GM12875 (cell line): ENCODE measurements around the gene SPAM1.

ENCODE experiments used
- H3K4me3 ChIP-seq: one replicate; pipeline ENCODE4 v1.5.1; 2011; ENCODE audit warnings: low read depth, low read length, control low read depth
- CTCF ChIP-seq: IDR thresholded peaks from 2 replicates; pipeline ENCODE4 v1.5.1; 2011; ENCODE audit warnings: low read depth, mild to moderate bottlenecking, control low read depth, inconsistent platforms, low read length, moderate library complexity, borderline replicate concordance; ENCODE audit not compliant: insufficient read depth

SPAM1 gene

GRCh38 chr7:123929655-123930054, 4.6 kb downstream of the SPAM1 start:
- TF ChIP-seq CTCF, result no peak
- H3K4me3 ChIP-seq, result no peak overlapping the region

GRCh38 chr7:123935436-123936381, 10.7 kb downstream of the SPAM1 start:
- no peak overlapping the region for H3K4me3 ChIP-seq
- no peak for TF ChIP-seq CTCF

GRCh38 chr7:123936388-123936787, 11.3 kb downstream of the SPAM1 start:
- H3K4me3 ChIP-seq, result no peak overlapping the region
- no peak for TF ChIP-seq CTCF

- H3K4me3 ChIP-seq, result no peak overlapping the region
- no peak for TF ChIP-seq CTCF
These were observed 14.7 kb downstream of the SPAM1 start for GRCh38 chr7:123939784-123940183.

- TF ChIP-seq CTCF, result no peak
- H3K4me3 ChIP-seq, result no peak overlapping the region
These were observed 16.5 kb downstream of the SPAM1 start for GRCh38 chr7:123941391-123942180.

GRCh38 chr7:123944395-123944794, 19.4 kb downstream of the SPAM1 start:
- TF ChIP-seq CTCF, result no peak
- no peak overlapping the region for H3K4me3 ChIP-seq
